NOMO-1 treated with dmso at 0.1 percent for 144 hours (cell line): Measurements from ENCODE around the gene KLHL29.
"Not testable (repeated sequence)": the region's sequence is repeated elsewhere in the genome, so short reads cannot be mapped to it uniquely, and the experiment has no call there.

Experiments
- DNase-seq: peaks from one replicate; lab custom pipeline; 2025; ENCODE audit not compliant: unreplicated experiment; lab: John Stamatoyannopoulos, UW

Gene KLHL29

DNA sequence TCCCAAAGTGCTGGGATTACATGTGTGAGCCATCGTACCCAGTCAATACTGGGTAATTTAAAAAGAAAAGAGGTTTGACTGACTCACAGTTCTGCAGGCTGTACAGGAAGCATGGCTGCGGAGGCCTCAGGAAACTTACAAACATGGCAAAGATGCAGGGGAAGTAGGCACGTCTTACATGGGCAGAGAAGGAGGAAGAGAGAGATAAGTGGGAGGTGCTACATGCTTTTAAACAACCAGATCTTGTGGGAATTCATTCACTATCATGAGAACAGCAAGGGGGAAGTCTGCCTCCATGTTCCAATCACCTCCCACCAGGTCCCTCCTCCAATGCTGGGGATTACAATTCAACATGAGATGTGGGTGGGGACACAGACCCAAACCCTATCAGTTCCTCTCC lies 349.4 kb downstream of the KLHL29 start:
- no peak for DNase-seq

- DNase-seq, result not testable (repeated sequence)
Measured at GRCh38 chr2:23736783-23737182, 351.8 kb downstream of the KLHL29 start.

GRCh38 chr2:23745068-23745725 lies 360.2 kb downstream of the KLHL29 start:
- DNase-seq, result no peak

DNA sequence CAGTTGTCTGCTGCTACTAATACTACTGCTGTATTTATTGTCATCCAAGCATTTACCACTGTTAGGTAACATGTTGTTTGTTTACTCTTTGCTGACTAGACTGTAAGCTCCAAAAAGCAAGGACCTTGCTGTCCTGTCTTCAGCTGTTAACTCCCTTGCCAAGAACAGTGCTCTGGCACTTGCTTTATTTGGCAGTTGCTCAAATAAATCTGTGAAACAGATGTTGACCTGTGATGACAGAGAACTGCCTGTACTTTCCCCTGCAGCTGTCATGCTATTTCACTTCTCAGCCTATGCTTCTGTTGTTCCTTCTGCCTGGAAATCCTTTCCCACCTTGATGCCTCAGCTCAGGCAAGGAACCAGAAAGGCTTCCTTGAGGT lies 360.7 kb downstream of the KLHL29 start:
- DNase-seq, result no peak

DNA sequence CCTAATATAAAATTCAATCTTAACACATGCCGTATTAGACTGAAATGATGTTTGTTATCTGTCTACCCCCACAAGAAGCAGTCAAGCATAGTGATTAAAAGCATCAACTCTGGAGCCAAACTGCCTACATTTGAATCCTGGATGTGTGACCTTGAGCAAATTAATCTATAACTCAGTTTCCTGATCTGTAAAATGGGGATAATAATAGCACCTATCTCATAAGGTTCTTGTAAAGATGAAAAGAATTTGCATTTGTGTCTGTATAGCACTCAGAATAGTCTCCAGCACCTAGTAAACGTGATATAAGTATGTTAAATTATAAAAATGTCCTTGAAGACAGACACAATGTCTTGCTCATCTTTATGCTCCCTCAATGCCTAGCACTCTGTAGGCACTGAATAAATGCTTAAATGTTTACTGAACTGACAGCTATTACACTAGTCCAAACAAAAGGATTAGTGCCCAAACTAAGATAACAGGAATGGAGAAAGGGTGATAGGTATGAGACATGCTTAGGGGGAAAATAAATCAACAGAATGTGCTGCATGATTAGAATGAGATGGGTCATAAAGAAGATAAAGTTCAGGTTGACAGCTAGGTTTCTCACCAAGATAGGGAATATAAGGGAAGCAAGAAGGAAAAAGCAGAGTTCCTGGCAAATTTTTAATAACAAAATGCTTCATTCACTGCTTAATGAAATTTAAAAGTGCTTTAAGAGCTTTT lies 361.3 kb downstream of the KLHL29 start:
- DNase-seq, result no peak

DNA sequence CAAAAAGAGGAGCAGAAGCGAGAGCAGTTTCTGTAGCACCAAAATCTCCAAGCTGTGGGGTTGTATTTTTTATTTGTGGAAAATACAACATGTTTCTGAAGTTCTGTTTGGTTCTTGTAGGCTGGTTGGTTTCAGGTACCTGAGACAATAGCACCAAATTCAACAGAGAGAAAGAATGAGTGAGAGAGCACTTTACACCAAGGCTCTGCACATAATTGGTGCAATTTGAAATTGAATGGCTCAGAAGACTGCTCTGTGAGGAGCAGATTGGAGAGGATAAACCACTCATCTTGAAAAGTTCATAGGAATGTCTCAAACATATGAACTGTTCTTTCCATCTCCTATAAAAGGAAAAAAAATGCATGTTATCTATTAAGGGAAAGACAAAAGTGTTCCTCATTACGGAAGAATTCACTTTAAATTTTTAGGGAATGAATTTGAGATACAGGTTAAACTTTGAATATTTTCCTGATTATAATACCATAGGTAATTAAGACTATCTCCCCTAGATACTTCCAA lies 366.8 kb downstream of the KLHL29 start:
- no peak for DNase-seq

DNA sequence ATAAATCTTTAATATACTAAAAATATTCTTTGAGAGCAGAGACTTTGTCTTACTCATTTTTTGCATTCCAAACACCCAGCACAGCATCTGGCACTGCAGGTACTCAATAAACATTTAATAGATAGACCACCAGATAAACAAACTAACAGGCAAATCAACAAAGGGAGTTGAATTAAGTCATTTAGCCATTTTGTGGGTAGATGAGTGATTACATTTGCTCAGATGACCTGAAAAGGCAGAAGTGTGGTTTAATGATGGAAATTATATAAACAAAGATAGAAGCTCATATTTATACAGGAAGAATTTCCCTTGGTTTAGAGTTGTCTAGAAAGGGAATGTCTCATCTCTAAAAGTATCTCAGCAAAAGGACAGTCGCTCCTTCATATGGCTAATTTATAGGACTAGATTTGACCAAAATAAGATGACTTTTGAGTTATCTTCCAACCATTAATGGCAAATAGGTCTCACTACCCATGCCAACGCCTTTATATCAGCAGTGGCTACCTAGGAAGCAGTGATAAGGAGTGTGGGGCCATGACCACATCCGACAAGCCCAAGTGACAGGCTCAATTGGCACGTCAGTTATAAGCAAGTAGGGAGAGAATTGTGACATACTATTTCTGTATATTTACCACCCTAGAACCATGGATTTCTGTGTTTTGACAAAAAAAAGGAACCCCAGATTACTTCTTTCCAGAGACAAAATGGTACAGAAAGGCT lies 368.5 kb downstream of the KLHL29 start:
- DNase-seq, result no peak

DNA sequence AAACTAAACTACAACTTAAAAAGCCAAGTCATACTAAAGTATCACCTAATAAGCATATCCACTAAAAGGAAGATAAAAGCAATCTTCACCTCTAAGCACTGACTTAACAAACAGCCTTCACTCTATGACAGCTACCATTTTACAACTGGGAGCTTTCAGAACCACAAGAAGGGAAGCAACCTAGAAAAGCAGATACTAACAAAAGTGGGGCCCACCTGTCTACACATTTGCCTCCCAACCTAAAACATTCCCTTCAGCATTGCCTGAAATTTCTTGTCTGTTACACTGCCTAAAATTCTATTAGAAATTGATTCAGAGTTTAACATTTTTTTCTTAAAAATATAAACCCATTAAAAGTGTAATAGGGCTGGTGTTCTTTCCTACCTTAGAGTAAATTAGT lies 370.0 kb downstream of the KLHL29 start:
- no peak for DNase-seq

DNA sequence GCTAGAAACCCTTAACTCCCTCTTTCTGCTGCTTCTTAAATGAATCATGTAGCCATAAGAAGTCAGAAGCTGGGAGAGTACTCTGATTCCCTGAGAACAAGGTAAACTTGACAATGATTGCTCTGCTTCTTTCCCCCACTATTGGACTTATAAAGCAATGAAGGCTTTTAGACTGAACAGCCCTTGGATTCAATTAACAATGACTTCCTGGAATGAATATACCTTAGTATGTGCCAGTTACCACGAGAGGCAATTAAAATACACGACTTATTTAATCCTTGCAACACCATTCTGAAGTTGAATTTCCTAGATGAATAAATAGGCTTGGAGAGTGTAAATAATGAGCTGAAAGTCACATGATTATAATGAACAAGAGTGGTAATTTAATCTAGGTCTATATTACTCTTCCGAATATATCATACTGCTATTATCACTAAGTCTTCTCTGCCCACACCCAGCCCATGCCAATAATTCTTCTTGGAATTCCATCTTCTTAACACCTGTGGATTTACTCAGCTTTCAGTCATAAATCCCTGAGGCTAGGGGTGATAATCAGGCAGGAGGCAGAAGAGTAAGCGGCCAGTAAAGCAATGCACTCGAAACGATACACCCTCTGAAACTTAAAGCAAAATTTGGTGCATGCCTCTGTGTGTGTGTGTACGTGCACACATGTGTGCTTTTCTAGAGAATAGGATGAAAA lies 371.8 kb downstream of the KLHL29 start:
- DNase-seq, result no peak

DNA sequence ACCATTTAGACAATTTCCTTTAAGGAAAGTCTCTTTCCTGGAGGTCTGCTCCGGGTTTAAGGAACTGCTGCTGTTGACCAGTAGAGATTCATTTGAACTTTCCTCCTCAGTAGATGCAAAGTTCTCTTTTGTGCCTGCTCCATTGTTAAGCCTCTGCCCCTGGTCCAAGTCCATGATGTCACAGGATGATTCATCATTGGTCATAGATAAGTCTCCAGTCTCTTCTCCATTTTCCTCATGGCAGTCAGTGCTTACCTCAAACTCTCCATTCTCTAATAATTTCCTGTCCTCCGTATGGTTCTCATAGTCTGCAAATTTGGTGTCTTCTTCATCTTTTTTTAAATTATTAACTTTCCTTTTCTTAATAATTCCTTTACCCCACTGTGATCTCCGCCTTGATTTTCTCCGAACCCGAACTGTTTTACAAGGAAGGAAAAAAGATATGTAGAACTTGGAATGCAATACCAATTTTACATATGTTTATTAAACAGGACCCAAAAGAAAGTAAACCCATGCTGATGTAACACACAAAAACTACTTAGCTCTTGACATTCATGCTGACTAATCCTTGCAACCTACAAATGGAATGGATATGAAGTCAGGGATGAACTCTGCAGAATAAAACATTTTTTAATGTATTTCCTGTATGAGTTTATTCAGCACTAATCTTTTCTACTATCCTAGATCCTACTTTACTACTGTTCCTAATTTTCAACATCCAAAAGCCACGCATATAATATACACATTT lies 372.9 kb downstream of the KLHL29 start:
- DNase-seq, result no peak
